GM12892 (cell line): ENCODE results near the gene PTPRZ1.

Experiments used
- DNase-seq: peaks from one replicate; pipeline ENCODE4 v3.0.0; 2011; ENCODE audit not compliant: insufficient read length
- FAIRE-seq: peaks from 2 replicates; lab custom pipeline; 2011; peaks lifted over from hg19 to GRCh38; lab: Jason Lieb, UNC
- POLR2A ChIP-seq: IDR thresholded peaks from 2 replicates; pipeline ENCODE4 v1.6.1; 2011; ENCODE audit warnings: low read depth, low read length, control low read depth
- POLR2AphosphoS5 ChIP-seq: IDR thresholded peaks from 2 replicates; pipeline ENCODE4 v1.6.1; 2011; ENCODE audit warnings: low read depth, low read length, control low read depth
- TAF1 ChIP-seq: IDR thresholded peaks from 2 replicates; pipeline ENCODE4 v1.6.1; 2011; ENCODE audit warnings: low read depth, mild to moderate bottlenecking, control low read depth, low read length, borderline replicate concordance

Gene PTPRZ1

GRCh38 chr7:121961089-121961867 is 88.3 kb downstream of the PTPRZ1 start:
- DNase-seq (no peak), FAIRE-seq (no peak)
- TF ChIP-seq TAF1 (no peak), POLR2A (no peak), POLR2AphosphoS5 (no peak)

DNA sequence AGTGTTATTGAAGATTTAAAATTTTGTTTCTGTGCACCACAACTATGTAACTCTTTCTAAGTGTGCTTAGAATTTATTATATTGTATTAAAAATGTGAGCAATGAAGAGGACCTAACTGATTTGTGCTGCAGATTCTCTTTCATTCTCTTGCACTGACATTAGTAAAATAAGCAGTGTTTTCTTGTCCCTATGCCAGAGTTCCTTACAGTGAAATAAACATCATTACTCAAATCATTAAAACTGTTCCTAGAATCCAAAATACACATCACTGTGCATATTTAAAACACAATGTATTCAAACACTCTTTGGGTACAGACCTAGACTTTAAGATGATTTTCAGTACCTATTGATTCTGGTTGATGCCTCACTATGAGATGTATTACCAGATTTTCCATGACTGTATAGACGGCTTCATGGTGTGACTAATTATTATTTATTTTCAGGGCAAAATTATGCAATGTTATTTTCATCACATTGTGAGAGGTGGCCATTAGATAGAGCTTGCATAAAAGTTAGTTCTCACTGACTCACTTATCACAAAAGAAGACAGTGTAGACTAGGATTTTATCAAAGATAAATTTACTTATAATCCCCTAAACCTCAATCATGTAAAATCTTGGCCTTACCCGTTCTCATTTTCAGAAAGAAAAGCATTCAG is 93.4 kb downstream of the PTPRZ1 start:
- no peak for DNase-seq
- FAIRE-seq, result no peak
- TF ChIP-seq POLR2AphosphoS5 (no peak), POLR2A (no peak), TAF1 (no peak)

GRCh38 chr7:121966935-121967332 is 94.0 kb downstream of the PTPRZ1 start:
- TF ChIP-seq POLR2AphosphoS5 (no peak), POLR2A (no peak), TAF1 (no peak)
- FAIRE-seq (no peak), DNase-seq (no peak)

DNA sequence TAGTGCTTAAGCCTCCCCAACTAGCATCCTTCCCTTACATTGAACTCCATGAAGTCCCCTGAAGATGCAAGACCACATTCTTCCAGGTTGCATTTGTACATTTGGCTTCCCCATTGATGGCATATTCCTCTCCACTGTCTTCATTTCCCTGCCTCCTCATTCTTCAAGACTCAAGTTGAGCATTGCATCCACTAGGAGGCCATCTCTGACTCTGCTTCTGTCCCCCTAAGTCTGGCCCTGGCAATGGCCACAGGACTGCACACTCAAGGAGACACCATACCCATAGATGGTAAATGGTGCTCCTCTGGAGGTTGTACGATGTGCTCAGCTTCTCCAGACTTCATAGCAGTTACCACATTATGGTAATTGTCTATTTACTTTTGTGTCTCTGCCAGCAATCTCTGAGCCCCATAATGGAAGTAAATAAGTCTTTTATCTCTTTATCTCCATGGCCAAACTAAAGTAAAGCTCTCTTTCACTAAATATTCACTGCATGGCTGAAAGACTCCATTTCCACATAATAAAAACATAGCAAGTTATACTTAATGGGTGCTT is 112.6 kb downstream of the PTPRZ1 start:
- DNase-seq (no peak), FAIRE-seq (no peak)
- TF ChIP-seq POLR2A (no peak), POLR2AphosphoS5 (no peak), TAF1 (no peak)

GRCh38 chr7:121992068-121992467 is 119.1 kb downstream of the PTPRZ1 start:
- TF ChIP-seq POLR2A (no peak), POLR2AphosphoS5 (no peak), TAF1 (no peak)
- no peak for FAIRE-seq

DNA sequence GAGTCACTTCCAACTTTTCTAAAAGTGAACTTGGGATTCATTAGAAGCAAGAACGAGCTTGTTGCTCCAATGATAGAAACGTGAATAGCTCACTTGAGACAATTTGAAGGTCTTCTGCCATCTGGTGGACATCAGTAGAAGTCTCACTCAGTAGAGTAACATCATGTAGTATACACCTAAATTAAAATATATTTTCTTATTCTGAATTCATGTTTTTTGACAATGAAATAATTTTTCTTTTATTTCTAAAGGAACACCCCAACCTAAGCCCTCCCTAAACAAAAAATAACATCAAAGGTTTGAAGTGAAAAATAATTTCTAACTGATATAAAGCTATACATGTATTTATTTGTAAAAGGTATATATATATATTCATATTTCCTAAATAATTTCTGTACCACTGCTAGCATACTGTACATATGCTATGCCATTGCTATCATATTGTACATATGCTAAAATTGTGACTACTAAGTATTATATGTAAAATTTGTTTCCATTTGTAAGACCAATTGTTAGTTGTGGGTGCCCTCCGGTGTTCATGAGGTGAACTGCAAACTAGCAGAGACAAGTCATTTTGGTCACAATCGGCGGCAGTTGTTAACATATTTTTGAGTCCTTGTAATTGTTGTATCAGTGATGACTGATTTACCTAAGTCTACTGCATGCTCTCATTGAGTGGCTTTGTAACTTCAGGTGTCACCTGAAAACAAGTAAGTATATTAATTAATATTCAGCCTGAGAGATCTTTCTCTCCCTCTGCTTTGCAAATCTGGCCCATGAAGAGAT is 121.9 kb downstream of the PTPRZ1 start:
- peak; percentile 7 for DNase-seq

More at GRCh38 chr7:121992068-121992467, 119.1 kb downstream of the PTPRZ1 start:
- DNase-seq, result no peak

GRCh38 chr7:122006687-122007086 is 133.7 kb downstream of the PTPRZ1 start:
- FAIRE-seq (no peak), DNase-seq (no peak)
- TF ChIP-seq POLR2AphosphoS5, result no peak
- no peak for TF ChIP-seq POLR2A
- no peak for TF ChIP-seq TAF1

More for the DNA sequence above, 121.9 kb downstream of the PTPRZ1 start:
- no peak for TF ChIP-seq TAF1
- no peak for TF ChIP-seq POLR2AphosphoS5
- TF ChIP-seq POLR2A, result no peak
- FAIRE-seq, result peak; percentile 95

GRCh38 chr7:122010116-122010515 is 137.2 kb downstream of the PTPRZ1 start:
- TF ChIP-seq POLR2A, result no peak
- no peak for TF ChIP-seq POLR2AphosphoS5
- no peak for TF ChIP-seq TAF1
- DNase-seq (no peak), FAIRE-seq (no peak)

GRCh38 chr7:122013065-122013464 is 140.1 kb downstream of the PTPRZ1 start:
- no peak for TF ChIP-seq POLR2AphosphoS5
- TF ChIP-seq TAF1, result no peak
- TF ChIP-seq POLR2A, result no peak
- no peak for FAIRE-seq

DNA sequence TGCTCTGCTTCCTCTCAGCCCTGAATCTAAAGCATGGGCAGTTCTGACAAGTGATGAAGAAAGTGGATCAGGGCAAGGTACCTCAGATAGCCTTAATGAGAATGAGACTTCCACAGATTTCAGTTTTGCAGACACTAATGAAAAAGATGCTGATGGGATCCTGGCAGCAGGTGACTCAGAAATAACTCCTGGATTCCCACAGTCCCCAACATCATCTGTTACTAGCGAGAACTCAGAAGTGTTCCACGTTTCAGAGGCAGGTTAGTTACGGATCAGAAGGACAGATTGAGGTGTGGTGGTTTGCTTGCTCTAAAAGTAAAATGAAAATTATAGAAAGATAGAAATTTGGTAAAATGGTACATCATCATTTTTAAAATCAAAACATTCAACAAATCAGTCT is 140.7 kb downstream of the PTPRZ1 start:
- TF ChIP-seq TAF1, result no peak
- TF ChIP-seq POLR2AphosphoS5, result no peak
- no peak for TF ChIP-seq POLR2A
- FAIRE-seq, result no peak
- no peak for DNase-seq

More at GRCh38 chr7:122013065-122013464, 140.1 kb downstream of the PTPRZ1 start:
- DNase-seq, result no peak

DNA sequence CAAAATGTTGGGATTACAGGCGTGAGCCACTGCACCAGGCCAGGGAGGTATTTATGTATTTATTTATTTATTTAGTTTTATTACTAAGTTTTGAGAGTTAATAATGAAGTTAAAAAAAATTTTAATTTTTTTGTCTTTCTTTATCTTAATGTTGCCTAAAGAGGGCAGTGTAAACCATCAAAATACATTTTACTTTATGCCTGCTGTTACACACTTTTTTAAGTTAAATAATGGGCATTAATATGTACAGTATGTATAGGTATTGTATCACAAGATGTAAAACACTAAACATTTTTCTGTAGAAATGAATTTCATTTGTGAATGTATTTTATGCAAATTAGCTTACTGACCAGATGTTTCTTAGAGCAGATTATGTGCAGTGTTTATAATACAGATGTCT is 141.7 kb downstream of the PTPRZ1 start:
- TF ChIP-seq TAF1 (no peak), POLR2A (no peak), POLR2AphosphoS5 (no peak)
- FAIRE-seq, result no peak
- no peak for DNase-seq
